ENCODE measurements around the gene AHSG.

- TF ChIP-seq CTCF (conservative IDR thresholded peaks at IDR 0.05; ENCODE audit: low read depth, low read length) (no peak), EZH2phosphoT487 (IDR thresholded peaks at IDR 0.05; ENCODE audit: borderline replicate concordance, low read length) (no peak)
Observed at GRCh38 chr3:186628756-186629155, 15.9 kb downstream of the AHSG start.
